Inflammatory macrophage treated with lipopolysaccharide for 1 hour (primary cell): ENCODE measurements around the gene NELFA.

ENCODE experiments used
- DNase-seq, 2 donors: peaks; one replicate each; pipeline ENCODE4 v3.0.0-alpha.2; 2020 to 2022

The NELFA gene

GRCh38 chr4:2008921-2009650 is at the start of gene NELFA:
Gene NELFA, minus strand, starts transcription at chr4:2008974. Its CDS starts 15 bp downstream, at chr4:2008959.
- peak; percentile 84 to 95 for DNase-seq

DNA sequence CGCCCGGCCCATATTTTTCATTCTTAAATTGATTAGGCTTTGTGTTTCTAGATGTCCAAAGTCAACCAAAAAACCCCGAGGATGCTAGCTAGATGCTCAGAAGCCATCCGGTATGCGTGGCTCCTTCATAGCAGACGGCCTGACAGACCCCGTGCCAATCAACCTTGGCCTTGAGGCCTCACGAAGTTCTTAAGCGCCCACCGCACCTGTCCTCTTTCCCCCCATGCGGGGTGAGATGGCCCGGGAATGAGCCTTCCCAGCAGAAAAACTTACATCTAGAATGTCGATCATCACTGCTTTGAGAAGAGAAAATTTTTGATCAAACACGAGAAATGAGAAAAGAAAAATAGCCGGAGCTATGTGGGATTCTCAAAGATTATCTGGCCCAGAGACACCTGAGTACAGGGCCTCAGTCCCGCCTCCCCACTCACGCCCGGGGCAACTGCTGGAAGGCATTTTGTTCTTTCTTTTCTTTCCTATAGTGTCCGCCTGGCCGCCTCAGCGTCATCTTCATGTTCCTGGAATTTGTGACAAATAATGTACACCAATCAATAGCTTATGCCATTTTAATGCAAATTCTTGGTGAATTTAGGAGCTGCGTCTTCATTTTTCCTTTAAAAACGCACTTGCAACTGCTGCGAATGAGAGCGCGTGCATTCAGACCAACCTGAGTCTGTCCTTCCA is 48.8 kb upstream of the NELFA start:
- DNase-seq = no peak

DNA sequence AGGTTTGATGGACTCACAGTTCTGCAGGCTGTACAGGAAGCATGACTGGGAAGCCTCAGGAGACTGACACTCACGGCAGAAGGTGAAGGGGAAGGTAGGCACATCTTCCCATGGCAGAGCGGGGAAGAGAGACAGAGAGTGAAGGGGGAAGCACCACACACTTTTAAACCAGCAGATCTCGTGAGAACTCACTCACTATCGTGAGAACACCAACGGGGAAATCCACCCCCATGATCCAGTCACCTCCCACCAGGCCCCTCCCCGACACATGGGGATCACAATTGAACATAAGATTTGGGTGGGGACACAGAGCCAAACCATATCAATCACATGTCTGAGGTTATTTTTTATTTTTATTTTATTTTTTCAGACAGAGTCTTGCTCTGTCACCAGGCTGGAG is 45.4 kb upstream of the NELFA start:
- no peak for DNase-seq

- DNase-seq = no peak
These were observed 42.3 kb upstream of the NELFA start for GRCh38 chr4:2051086-2051485.

DNA sequence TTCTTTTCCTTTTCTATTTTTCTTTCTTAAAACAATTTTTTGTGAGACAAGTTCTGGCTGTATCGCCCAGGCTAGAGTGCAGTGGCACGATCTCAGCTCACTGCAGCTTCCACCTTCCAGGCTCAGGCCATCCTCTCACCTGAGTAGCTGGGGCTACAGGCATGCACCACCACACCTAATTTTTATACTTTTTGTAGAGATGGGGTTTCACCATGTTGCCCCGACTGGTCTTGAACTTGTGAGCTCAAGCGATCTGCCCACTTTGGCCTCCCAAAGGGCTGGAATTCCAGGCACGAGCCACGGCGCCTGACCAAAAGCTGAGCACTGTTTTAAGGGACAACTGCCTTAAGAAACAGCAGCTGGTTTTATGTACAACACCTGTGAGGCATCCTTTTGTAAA is 41.0 kb upstream of the NELFA start:
- DNase-seq = no peak

- DNase-seq = no peak
These were observed 40.6 kb upstream of the NELFA start for GRCh38 chr4:2049381-2049780.

DNA sequence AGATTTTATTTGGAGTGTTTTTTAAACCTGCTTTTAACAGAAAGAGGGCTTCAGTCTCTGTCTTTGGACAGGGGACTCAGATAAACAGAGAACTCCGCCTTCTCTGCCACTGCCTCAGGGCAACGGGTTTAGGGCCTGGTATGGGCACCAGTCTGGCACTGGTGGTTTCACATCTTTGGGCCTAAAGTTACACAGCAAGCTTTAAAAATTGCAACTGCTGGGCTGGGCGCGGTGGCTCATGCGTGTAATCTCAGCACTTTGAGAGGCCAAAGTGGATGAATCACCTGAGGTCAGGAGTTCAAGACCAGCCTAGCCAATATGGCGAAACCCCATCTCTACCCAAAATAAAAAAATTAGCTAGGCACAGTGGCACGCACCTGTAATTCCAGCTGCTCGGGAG is 40.1 kb upstream of the NELFA start:
- no peak for DNase-seq

DNA sequence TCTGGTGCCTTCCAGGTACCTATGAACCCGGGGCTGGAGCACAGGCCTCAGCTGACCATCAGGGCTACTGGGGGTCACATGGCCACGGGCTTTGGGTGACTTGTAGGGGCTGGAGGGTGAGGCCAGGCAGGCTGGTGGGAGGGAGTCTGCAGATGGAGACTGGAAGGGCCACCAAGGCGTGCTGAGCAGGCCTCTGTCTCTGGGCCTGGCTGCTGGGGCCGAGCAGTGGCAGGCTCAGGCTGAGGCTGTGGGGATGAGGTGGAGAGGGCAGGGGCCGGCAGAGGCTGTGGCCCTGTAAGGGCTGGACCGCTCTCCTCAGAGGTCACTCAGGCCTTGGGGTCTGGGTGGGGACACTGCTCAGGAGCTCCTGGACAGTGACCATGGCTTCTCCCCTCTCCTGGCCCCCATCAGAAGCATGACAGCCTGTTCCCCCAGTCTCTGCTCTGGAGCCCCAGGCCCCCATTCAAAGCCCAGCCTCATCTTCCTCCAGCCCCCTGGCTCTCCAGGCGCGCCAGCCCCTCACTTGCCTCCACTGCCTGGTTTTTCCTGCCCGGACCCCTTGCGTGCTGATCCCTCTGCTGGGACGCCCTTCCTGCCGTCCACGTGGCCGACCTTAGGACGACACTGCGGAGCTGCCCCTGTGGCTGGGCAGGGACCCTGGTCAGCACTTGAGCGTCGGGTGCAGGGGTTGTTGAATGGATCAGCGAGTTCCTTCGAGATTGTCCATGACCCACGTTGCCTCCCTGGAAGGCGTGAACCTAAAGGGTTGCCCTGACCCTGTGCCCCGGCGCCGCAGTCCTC is 39.2 kb upstream of the NELFA start:
- no peak for DNase-seq

DNA sequence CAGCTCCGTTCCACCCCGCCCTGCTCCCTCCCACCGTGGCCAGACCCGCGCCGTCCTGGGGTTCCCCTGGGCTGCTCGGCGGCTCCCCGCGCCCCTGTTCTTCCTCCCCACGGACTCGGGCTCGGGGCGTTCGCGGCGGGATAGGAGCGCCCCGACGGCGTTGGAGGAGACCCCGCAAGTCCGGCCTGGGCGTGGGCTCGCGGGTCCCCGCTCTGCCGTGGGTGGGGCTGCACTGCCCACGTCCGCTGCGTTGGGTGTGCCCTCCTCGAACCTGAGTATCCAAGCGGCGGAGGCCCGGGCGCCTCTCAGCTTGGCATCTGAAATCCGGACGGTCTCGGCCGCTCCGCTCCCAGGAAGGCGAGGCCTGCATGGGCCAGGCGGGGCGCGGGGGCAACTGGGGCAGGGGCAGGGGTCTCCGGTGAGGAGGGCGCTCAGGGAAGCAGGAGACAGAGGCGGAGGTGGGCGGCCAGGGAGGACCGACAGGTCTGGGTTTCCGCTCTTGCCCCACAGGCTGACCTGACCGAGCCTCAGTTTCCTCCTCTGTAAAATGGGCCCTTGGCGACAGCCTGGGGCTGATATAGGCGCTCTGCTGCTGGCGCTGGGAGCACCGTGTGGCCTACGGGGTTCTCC is 38.4 kb upstream of the NELFA start:
- no peak for DNase-seq

DNA sequence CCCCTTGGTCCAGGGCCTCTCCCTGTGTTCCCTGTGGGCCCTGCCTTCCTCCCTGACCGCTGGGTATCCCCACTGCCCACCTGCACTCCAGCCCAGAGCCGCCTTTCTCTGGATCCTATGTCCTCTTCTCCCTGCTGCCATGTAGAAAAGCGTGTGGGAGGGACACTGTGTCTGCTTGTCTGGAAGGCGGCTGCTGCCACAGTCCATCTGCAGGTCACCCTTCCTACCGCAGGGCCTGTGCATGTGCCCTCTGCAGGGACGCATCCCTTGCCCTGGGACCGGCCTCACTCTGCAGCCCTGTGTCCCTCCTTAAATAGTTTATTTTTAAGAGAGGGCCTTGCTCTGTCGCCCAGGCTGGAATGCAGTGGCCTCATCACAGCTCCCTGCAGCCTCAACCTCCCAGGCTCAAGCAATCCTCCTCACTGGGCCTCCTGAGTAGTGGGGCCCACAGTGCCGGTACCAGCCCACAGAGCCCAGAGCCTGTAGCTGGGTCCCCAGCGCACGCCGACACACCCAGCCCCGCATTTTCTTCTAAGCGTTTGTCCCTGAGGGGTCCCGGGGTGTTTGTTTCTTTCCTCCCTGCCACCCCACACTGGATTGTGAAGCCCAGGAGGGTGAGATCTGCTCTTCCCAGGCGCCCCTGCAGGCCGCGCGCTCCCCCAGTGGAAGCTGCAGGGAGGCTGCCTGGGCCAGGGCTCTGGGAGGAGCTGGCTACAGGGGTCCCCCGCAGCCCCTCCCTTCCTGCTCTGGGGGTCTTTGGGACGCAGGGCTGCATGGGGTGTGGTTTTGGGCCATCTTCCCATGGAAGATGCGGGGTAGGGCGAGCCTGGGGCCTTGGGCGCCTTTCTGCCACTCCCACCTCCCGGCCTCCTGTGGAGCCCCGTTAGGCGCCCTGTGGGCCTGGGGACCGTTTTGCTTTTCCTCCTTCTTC is 37.5 kb upstream of the NELFA start:
- no peak for DNase-seq

DNA sequence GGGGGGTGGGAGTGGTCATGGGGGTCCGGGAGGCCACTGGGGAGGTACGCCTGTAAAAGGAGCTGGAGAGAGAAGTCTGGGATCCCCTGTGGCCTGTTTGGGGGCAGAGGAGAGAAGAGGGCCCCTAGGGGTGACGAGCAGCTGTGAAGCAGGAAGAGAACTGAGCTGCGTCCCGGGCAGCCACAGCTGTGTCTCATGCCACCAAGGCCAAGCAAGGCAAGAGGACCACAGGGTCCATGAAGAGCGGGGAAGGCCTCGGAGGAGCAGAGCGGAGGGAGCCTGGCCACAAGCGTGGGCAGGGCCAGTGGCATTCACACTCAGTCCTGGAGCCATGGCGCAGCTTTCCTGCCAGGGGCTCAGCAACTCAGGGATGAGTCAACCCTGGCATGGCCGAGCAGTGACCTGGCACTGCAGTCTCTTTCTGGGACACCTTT is 36.8 kb upstream of the NELFA start:
- DNase-seq = no peak

GRCh38 chr4:2044542-2045517 is 36.1 kb upstream of the NELFA start:
- DNase-seq = no peak

DNA sequence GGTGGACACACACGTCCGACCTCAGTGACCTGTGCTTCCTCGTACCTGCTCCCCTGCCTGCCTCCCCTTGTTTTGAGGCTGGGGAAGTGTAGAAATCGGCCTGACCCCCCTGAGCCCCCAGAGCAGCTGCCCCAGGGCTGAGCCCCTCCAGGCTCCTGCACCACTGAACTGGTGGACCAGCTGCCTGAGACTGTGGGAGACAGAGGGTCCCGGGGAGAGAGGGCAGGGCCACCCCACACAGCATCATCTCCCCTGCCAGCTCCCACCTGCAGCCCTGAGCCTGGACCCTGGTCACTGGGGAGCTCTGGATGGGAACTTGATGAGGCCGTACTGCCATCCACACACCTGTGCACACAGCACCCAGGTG is 35.3 kb upstream of the NELFA start:
- DNase-seq = no peak

- no peak for DNase-seq
These were observed 34.8 kb upstream of the NELFA start for GRCh38 chr4:2043396-2044118.

DNA sequence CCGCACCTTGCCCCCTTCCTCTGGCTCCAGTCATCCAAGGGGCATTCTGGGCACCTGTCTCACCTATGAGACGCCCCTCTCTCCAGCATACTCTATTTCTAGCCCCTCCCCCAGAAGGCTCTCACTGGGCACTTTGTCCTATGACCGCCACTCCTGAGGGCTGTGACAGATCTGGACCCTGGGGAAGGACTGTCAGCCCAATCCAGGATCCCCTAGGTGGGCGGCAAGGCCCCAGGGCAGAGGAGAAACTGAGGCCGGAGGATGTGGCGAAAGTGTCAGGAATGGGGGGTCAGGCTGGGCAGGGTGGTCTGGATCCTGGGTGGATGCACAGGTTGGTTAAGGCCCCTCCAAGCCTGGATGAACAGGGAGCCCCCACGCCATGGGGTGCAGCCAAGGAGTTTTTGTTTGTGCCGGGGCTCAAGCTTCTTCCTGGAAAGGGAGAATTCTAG is 34.2 kb upstream of the NELFA start:
- DNase-seq = no peak

DNA sequence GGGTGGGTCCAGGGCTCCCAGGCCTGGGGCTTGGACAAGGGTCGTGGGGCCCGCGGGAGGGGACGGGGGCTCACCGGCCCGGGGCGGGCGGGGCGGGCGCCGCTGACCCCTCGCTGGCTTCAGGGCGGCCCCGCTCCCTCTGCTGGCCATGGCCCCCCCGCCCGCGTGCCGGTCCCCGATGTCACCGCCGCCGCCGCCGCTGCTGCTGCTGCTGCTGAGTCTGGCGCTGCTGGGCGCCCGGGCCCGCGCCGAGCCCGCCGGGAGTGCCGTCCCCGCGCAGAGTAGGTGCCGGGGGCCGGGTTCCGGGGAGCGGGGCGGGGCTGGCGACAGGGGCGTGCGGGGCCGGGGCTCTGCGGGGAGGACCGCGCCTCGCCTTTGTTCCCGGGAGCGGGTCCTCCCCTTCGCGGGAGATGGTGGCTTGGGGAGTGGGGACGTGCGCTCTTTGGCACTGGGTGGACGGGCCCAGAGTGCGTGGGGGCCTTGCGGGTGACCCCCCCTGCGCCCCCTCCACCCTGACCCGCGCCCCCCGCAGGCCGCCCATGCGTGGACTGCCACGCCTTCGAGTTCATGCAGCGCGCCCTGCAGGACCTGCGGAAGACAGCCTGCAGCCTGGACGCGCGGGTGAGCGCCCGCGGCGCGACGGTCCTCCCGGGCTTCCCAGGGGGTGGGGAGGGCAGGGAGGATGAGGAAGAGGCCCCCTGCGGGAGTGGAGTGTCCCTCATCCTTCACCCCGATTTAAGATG is 33.6 kb upstream of the NELFA start:
- DNase-seq = peak in 1 of 2 donors; percentile 13

GRCh38 chr4:2041239-2042130 is 32.7 kb upstream of the NELFA start:
- peak; percentile 88 to 98 for DNase-seq
